ENCODE results near the gene ALX3.

DNA sequence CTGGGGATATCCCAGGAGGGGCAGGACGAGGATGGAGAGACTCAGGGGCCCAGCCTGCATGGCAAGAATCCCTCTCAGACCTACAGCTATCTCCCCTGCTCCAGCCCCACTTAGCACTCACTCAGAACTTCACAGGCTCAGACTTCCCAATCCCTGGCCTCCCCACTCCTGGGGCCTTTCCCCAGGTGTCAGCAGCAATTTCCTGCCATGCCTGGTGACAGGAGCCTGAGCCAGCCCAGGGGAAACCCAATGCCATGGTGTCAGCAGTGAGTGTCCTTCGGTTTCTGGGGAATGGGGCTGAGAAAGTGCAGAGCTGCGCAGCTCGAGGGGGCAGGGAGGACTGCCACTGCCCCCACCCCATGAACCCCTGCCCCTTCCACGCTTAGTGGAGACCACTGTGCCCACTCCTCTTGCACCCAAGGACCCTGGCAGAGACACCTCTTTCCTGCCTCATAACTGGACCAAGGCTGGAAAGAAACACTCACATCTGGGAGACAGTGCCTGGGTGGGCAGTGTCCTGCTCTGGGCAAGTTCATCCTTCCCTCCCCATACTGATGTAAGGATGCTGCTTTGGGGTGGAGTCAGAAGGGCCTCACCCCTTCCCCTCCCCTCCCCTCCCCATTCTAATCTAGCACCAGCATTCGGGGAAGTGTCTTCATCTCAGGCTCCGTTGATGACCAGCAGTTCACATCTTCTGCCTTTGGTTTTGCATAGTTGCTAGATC, 24.6 kb upstream of the ALX3 start:
- TF ChIP-seq, protein P1, sequence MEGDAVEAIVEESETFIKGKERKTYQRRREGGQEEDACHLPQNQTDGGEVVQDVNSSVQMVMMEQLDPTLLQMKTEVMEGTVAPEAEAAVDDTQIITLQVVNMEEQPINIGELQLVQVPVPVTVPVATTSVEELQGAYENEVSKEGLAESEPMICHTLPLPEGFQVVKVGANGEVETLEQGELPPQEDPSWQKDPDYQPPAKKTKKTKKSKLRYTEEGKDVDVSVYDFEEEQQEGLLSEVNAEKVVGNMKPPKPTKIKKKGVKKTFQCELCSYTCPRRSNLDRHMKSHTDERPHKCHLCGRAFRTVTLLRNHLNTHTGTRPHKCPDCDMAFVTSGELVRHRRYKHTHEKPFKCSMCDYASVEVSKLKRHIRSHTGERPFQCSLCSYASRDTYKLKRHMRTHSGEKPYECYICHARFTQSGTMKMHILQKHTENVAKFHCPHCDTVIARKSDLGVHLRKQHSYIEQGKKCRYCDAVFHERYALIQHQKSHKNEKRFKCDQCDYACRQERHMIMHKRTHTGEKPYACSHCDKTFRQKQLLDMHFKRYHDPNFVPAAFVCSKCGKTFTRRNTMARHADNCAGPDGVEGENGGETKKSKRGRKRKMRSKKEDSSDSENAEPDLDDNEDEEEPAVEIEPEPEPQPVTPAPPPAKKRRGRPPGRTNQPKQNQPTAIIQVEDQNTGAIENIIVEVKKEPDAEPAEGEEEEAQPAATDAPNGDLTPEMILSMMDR (optimal IDR thresholded peaks at IDR 0.05 in 1 of 3, IDR thresholded peaks at IDR 0.05 in 1 of 3, conservative IDR thresholded peaks at IDR 0.05 in 1 of 3; ENCODE audit: extremely low read depth in 1 of 3, insufficient read depth in 2 of 3, low read length in 3 of 3) = no peak
- no peak for TF ChIP-seq EZH2 (IDR thresholded peaks at IDR 0.05; ENCODE audit: low read length)

Data from keratinocyte (primary cell).